ENCODE data around the gene PEX3. TPM values are rescaled to one million over a fixed set of nuclear protein-coding genes. Genes with fewer than 3 reads are reported as not detected.
"Not testable (repeated sequence)": the region's sequence is repeated elsewhere in the genome, so short reads cannot be mapped to it uniquely, and the experiment has no call there.

PEX3 gene
- total RNA-seq, 1 experiment from 2014 or later = 13.5 TPM

GRCh38 chr6:143457563-143458359, 7.2 kb downstream of the PEX3 start (continued):
- TF ChIP-seq TCF7 (CRISPR knock-in tag; IDR thresholded peaks at IDR 0.05; ENCODE audit: low read depth) (no peak), ZNF121 (CRISPR knock-in tag; IDR thresholded peaks at IDR 0.05) (no peak), AFF4 (CRISPR knock-in tag; IDR thresholded peaks at IDR 0.05; ENCODE audit: borderline replicate concordance) (no peak), MLX (CRISPR knock-in tag; IDR thresholded peaks at IDR 0.05) (no peak), ATF2 (CRISPR knock-in tag; IDR thresholded peaks at IDR 0.05; ENCODE audit: borderline replicate concordance, low read depth) (no peak)

- ChIA-PET CTCF (no interaction called here), POLR2A (no interaction called here)
- Mint-ChIP-seq H3K4me1 (no peaks in the 10 kb centered on the region), H3K36me3 (0 out of 2 replicates have a peak, but pooled peaks cover 4% of the 10 kb centered on the region), H3K27me3 (ENCODE audit: low read depth) (no peaks in the 10 kb centered on the region), H3K9me3 (no peaks in the 10 kb centered on the region), H3K27ac (no peak overlapping the region), H3K4me3 (no peak overlapping the region)
- ATAC-seq = no peak
- DNase-seq (ENCODE audit: low spot score) = no peak
- TF ChIP-seq SMAD3 (CRISPR knock-in tag; IDR thresholded peaks at IDR 0.05; ENCODE audit: borderline replicate concordance) (no peak), AR (CRISPR knock-in tag; IDR thresholded peaks at IDR 0.05) (no peak), GABPB1 (CRISPR knock-in tag; IDR thresholded peaks at IDR 0.05) (no peak), ZNF396 (CRISPR knock-in tag; IDR thresholded peaks at IDR 0.05; ENCODE audit: borderline replicate concordance) (no peak), TEAD1 (CRISPR knock-in tag; IDR thresholded peaks at IDR 0.05) (no peak), KAT7 (CRISPR knock-in tag; IDR thresholded peaks at IDR 0.05; ENCODE audit: borderline replicate concordance) (no peak), NR1H2 (CRISPR knock-in tag; IDR thresholded peaks at IDR 0.05) (no peak)
These were observed 14.9 kb downstream of the PEX3 start for GRCh38 chr6:143465546-143465945.

- Mint-ChIP-seq H3K9me3 (no peaks in the 10 kb centered on the region), H3K4me3 (no peak overlapping the region), H3K4me1 (no peaks in the 10 kb centered on the region), H3K36me3 (0 out of 2 replicates have a peak, but pooled peaks cover 5% of the 10 kb centered on the region), H3K27ac (no peak overlapping the region), H3K27me3 (ENCODE audit: low read depth) (no peaks in the 10 kb centered on the region)
- ChIA-PET CTCF (no interaction called here), POLR2A (no interaction called here)
- DNase-seq (ENCODE audit: low spot score) (no peak), ATAC-seq (no peak)
- TF ChIP-seq EMX1 (CRISPR knock-in tag; IDR thresholded peaks at IDR 0.05) (no peak), NR1H2 (CRISPR knock-in tag; IDR thresholded peaks at IDR 0.05) (no peak), NR2C2 (CRISPR knock-in tag; IDR thresholded peaks at IDR 0.05) (no peak), ELF4 (CRISPR knock-in tag; IDR thresholded peaks at IDR 0.05; ENCODE audit: low read depth) (no peak), NR3C1 (CRISPR knock-in tag; conservative IDR thresholded peaks at IDR 0.05; ENCODE audit: low read depth) (no peak), ZNF425 (CRISPR knock-in tag; conservative IDR thresholded peaks at IDR 0.05) (no peak)
These were observed 17.4 kb downstream of the PEX3 start for GRCh38 chr6:143468026-143468425.

- H3K27ac Mint-ChIP-seq; POLR2A ChIA-PET; H3K4me1 Mint-ChIP-seq; H3K27me3 Mint-ChIP-seq (ENCODE audit: low read depth); DNase-seq (ENCODE audit: low spot score); H3K9me3 Mint-ChIP-seq; CTCF ChIA-PET; ATAC-seq; H3K4me3 Mint-ChIP-seq; H3K36me3 Mint-ChIP-seq: not testable (repeated sequence)
These were observed 18.2 kb downstream of the PEX3 start for GRCh38 chr6:143468823-143469222.

Data from WTC11 (cell line).